HepG2 (cell line): Measurements from ENCODE around the gene TMEM221. TPM values are rescaled to one million over a fixed set of nuclear protein-coding genes. Genes with fewer than 3 reads are reported as not detected.
A peak's percentile ranks its signal among the peaks of the same experiment; 100 is the strongest.

Source experiments
- AHR ChIP-seq: IDR thresholded peaks from 2 replicates; pipeline ENCODE4 v1.6.1; 2018; ENCODE audit warnings: missing genetic modification reagents, missing compliant biosample characterization
- CREB3 ChIP-seq: sonication (generic); formaldehyde crosslinking; IDR thresholded peaks from 2 replicates; pipeline ENCODE4 v1.5.0; 2020; ENCODE audit warnings: missing genetic modification reagents
- EED ChIP-seq: sonication (generic); formaldehyde crosslinking; IDR thresholded peaks from 2 replicates; pipeline ENCODE4 v1.5.0; 2020; ENCODE audit warnings: mild to moderate bottlenecking, missing genetic modification reagents
- EP300 ChIP-seq, 3 experiments: sonication (generic) in 1 of 3; formaldehyde crosslinking in 1 of 3; IDR thresholded peaks; 2 replicates each; pipeline versions ENCODE4 v1.5.1 to v1.6.1; 2011 to 2020; ENCODE audit warnings: low read depth in 2 of 3, low read length in 2 of 3, borderline replicate concordance in 1 of 3, improper control_type of control experiment in 1 of 3, mild to moderate bottlenecking in 1 of 3, missing genetic modification reagents in 1 of 3, moderate library complexity in 1 of 3
- FOXK1 ChIP-seq: sonication (generic); formaldehyde crosslinking; IDR thresholded peaks from 2 replicates; pipeline ENCODE4 v1.4.0; 2020; ENCODE audit warnings: low read depth, missing genetic modification reagents, borderline replicate concordance
- LCORL ChIP-seq, 2 experiments: fragments of 450-650 bp in 1 of 2; sonication (generic) in 1 of 2; formaldehyde crosslinking in 1 of 2; IDR thresholded peaks; 2 replicates each; pipeline versions ENCODE4 v1.5.0 to v1.6.1; 2017 to 2020; ENCODE audit warnings: antibody characterized with exemption in 1 of 2, missing genetic modification reagents in 1 of 2
- NR2F1 ChIP-seq, 2 experiments: fragments of 450-650 bp in 1 of 2; formaldehyde crosslinking in 1 of 2; IDR thresholded peaks; 2 replicates each; pipeline versions ENCODE4 v1.5.0 to v1.6.1; 2016 to 2020; ENCODE audit warnings: mild to moderate bottlenecking in 1 of 2, missing compliant biosample characterization in 1 of 2, missing genetic modification reagents in 1 of 2, moderate library complexity in 1 of 2
- NR2F6 ChIP-seq, 2 experiments: IDR thresholded peaks; 2 replicates each; pipeline ENCODE4 v1.6.1; 2016; ENCODE audit warnings: antibody characterized with exemption in 1 of 2, mild to moderate bottlenecking in 1 of 2
- PBX3 ChIP-seq: sonication (generic); formaldehyde crosslinking; IDR thresholded peaks from 2 replicates; pipeline ENCODE4 v1.8.1; 2023; ENCODE audit warnings: missing genetic modification reagents, inconsistent platforms, borderline replicate concordance
- SIN3A ChIP-seq: IDR thresholded peaks from 2 replicates; pipeline ENCODE4 v1.6.1; 2011; ENCODE audit warnings: low read depth, mild to moderate bottlenecking, control low read depth, low read length, borderline replicate concordance
- TBX2 ChIP-seq: sonication (generic); formaldehyde crosslinking; IDR thresholded peaks from 2 replicates; pipeline ENCODE4 v1.5.0; 2020; ENCODE audit warnings: missing genetic modification reagents, mild to moderate bottlenecking, borderline replicate concordance
- THAP11 ChIP-seq: IDR thresholded peaks from 2 replicates; pipeline ENCODE4 v1.6.1; 2016; ENCODE audit warnings: missing biosample characterization, missing genetic modification reagents
- USF2 ChIP-seq, 2 experiments: sonication (generic) in 1 of 2; formaldehyde crosslinking in 1 of 2; IDR thresholded peaks; 2 replicates each; pipeline versions ENCODE4 v1.5.1 to v1.6.1; 2011 to 2020; ENCODE audit warnings: borderline replicate concordance in 1 of 2, low read depth in 1 of 2, low read length in 1 of 2, mild to moderate bottlenecking in 1 of 2, missing genetic modification reagents in 1 of 2, moderate library complexity in 1 of 2
- ZBTB7A ChIP-seq: sonication (generic); formaldehyde crosslinking; IDR thresholded peaks from 2 replicates; pipeline ENCODE4 v1.8.0; 2022; ENCODE audit warnings: mild to moderate bottlenecking, missing genetic modification reagents
- ZFP36L2 ChIP-seq: sonication (generic); formaldehyde crosslinking; IDR thresholded peaks from 2 replicates; pipeline ENCODE4 v1.4.0; 2020; ENCODE audit warnings: missing genetic modification reagents
- ZNF512 ChIP-seq: sonication (generic); formaldehyde crosslinking; IDR thresholded peaks from 2 replicates; pipeline ENCODE4 v1.4.0; 2020; ENCODE audit warnings: mild to moderate bottlenecking, missing genetic modification reagents
- polyA plus RNA-seq, 8 experiments: library from polyadenylated mRNA; depleted of rRNA in 3 of 8; stranded (reverse) in 7 of 8; unstranded in 1 of 8; fragments of >200 nt; fragmentation: Illumina TruSeq in 4 of 8; extraction: Trizol in 4 of 8; gene quantifications; 2 replicates each; pipeline versions ENCODE4 v1.2.1 to v1.2.3, GENCODE V29; 2011 to 2016; ENCODE audit warnings: low read depth in 4 of 8, missing spikeins in 1 of 8, mixed read lengths in 1 of 8; ENCODE audit not compliant: insufficient read depth in 1 of 8
- total RNA-seq, 5 experiments: library from RNA; depleted of rRNA; stranded (reverse); fragments of >200 nt; fragmentation: Illumina TruSeq; extraction: Trizol; gene quantifications; 2 replicates each; pipeline ENCODE4 v1.2.3, GENCODE V29; 2016; ENCODE audit warnings: low read depth in 1 of 5
- TF ChIP-seq, protein P1 (sequence below): sonication (generic); formaldehyde crosslinking; conservative IDR thresholded peaks from 2 replicates; pipeline ENCODE4 v1.4.0; 2020; ENCODE audit warnings: missing genetic modification reagents
- TF ChIP-seq, protein P2 (sequence below): sonication (generic); formaldehyde crosslinking; IDR thresholded peaks from 2 replicates; pipeline ENCODE4 v1.9.0; 2021; ENCODE audit warnings: missing genetic modification reagents, borderline replicate concordance

The TMEM221 gene
- total and polyA plus RNA-seq, 2 of the 13 experiments (the other 11 are each of a cell fraction or from before 2014, with no cell fraction given) = 0.33 to 0.77 TPM

DNA sequence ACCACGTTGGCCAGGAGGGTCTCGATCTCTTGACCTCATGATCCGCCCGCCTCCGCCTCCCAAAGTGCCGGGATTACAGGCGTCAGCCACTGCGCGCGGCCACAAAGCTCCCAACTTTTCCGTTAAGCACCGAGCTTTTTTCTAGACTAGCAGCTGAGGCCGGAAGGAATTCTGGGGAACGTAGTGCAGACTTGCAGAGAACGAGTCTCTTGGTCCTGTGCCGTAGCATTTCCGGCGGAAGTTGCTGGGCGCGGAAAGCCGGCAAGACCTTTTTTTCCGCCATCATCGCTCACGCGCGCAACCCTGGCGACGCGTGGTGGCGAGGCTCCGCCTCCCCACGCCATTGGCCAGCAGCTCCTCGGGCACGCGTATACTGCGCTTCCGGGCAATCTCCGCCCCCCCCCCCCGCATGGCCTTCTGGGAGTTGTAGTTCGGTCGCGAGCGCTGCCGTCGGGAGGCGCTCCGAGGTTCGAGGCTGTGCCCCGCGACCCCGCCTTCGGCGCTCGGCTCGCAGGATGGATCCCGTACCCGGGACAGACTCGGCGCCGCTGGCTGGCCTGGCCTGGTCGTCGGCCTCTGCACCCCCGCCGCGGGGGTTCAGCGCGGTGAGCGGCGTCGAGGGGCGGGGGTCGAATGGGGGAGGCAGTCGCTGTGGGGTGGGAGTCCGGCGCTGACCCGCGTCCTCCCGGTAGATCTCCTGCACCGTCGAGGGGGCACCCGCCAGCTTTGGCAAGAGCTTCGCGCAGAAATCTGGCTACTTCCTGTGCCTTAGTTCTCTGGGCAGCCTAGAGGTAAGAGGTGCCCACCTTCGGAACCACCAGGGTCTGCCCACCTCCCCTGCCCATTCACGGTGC lies 28.6 kb downstream of the TMEM221 start, which contains the start of gene MVB12A (continued):
- TF ChIP-seq NR2F6 (IDR thresholded peaks at IDR 0.05) (no peak), NR2F6 (CRISPR knock-in tag; IDR thresholded peaks at IDR 0.05) (peak; percentile 36; the same call in 1 of the 2 replicates), LCORL (IDR thresholded peaks at IDR 0.05) (no peak), LCORL (CRISPR knock-in tag; IDR thresholded peaks at IDR 0.05) (peak; percentile 72; the same call in 1 of the 2 replicates), FOXK1 (CRISPR knock-in tag) (peak; percentile 68; the same call in 1 of the 2 replicates), EP300 (IDR thresholded peaks at IDR 0.05; ENCODE audit: low read depth in 2 of 2, low read length in 2 of 2) (peak; percentile 30 to 38; a peak in 2 of 4 replicates), EP300 (CRISPR knock-in tag; IDR thresholded peaks at IDR 0.05; ENCODE audit: borderline replicate concordance) (peak; percentile 18; the same call in 1 of the 2 replicates), ZBTB7A (no peak), EED (CRISPR knock-in tag) (peak; percentile 35; the same call in 1 of the 2 replicates), AHR (CRISPR knock-in tag) (no peak), ZNF512 (no peak), PBX3 (CRISPR knock-in tag) (no peak), USF2 (IDR thresholded peaks at IDR 0.05; ENCODE audit: low read depth, low read length) (no peak), USF2 (CRISPR knock-in tag; IDR thresholded peaks at IDR 0.05; ENCODE audit: borderline replicate concordance) (no peak), ZFP36L2 (CRISPR knock-in tag) (no peak), TBX2 (CRISPR knock-in tag) (peak; percentile 70), NR2F1 (CRISPR knock-in tag; IDR thresholded peaks at IDR 0.05) (no peak), CREB3 (CRISPR knock-in tag) (no peak), THAP11 (peak; percentile 100), SIN3A (no peak)
- TF ChIP-seq, protein P1, sequence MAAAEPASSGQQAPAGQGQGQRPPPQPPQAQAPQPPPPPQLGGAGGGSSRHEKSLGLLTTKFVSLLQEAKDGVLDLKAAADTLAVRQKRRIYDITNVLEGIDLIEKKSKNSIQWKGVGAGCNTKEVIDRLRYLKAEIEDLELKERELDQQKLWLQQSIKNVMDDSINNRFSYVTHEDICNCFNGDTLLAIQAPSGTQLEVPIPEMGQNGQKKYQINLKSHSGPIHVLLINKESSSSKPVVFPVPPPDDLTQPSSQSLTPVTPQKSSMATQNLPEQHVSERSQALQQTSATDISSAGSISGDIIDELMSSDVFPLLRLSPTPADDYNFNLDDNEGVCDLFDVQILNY (CRISPR knock-in tag) = 0 out of 2 replicates have a peak, but pooled peaks have one; percentile 40
- TF ChIP-seq, protein P2, sequence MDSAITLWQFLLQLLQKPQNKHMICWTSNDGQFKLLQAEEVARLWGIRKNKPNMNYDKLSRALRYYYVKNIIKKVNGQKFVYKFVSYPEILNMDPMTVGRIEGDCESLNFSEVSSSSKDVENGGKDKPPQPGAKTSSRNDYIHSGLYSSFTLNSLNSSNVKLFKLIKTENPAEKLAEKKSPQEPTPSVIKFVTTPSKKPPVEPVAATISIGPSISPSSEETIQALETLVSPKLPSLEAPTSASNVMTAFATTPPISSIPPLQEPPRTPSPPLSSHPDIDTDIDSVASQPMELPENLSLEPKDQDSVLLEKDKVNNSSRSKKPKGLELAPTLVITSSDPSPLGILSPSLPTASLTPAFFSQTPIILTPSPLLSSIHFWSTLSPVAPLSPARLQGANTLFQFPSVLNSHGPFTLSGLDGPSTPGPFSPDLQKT (CRISPR knock-in tag) = peak; percentile 63; the same call in 1 of the 2 replicates
